ENCODE results near the gene FDX1.

Gene FDX1

GRCh38 chr11:110424775-110425444 lies 4.8 kb upstream of the FDX1 start:
- DNase-seq (ENCODE audit: low read depth), result no peak
- no peak overlapping the region for H3K4me3 ChIP-seq (ENCODE audit: low read depth, low read length)
- TF ChIP-seq POLR2A (IDR thresholded peaks at IDR 0.05; ENCODE audit: extremely low read depth, insufficient read length) (no peak), MYC (IDR thresholded peaks at IDR 0.05; ENCODE audit: low read depth, low read length) (no peak)

GRCh38 chr11:110425751-110426545 lies 3.8 kb upstream of the FDX1 start:
- no peak for TF ChIP-seq POLR2A (IDR thresholded peaks at IDR 0.05; ENCODE audit: extremely low read depth, insufficient read length)
- peak; percentile 64 for TF ChIP-seq MAX (IDR thresholded peaks at IDR 0.05; ENCODE audit: low read depth, low read length)
- TF ChIP-seq MYC (IDR thresholded peaks at IDR 0.05; ENCODE audit: low read depth, low read length), result peak; percentile 29; the same call in 1 of the 2 replicates
- DNase-seq (ENCODE audit: low read depth), result peak; percentile 94

GRCh38 chr11:110428040-110428439 lies 1.7 kb upstream of the FDX1 start:
- no peak for TF ChIP-seq CTCF (IDR thresholded peaks at IDR 0.05; ENCODE audit: low read depth, low read length)
- no peak for TF ChIP-seq POLR2A (IDR thresholded peaks at IDR 0.05; ENCODE audit: extremely low read depth, insufficient read length)
- TF ChIP-seq MAX (IDR thresholded peaks at IDR 0.05; ENCODE audit: low read depth, low read length), result no peak
- TF ChIP-seq MYC (IDR thresholded peaks at IDR 0.05; ENCODE audit: low read depth, low read length), result no peak
- no peak overlapping the region for H3K4me3 ChIP-seq (ENCODE audit: low read depth, low read length)
- no peak for DNase-seq (ENCODE audit: low read depth)

More at GRCh38 chr11:110425751-110426545, 3.8 kb upstream of the FDX1 start:
- H3K4me3 ChIP-seq (ENCODE audit: low read depth, low read length), result no peak overlapping the region

GRCh38 chr11:110428956-110429730 lies 605 bp upstream of the FDX1 start:
- TF ChIP-seq MYC (IDR thresholded peaks at IDR 0.05; ENCODE audit: low read depth, low read length) (no peak), POLR2A (IDR thresholded peaks at IDR 0.05; ENCODE audit: extremely low read depth, insufficient read length) (no peak), CTCF (IDR thresholded peaks at IDR 0.05; ENCODE audit: low read depth, low read length) (no peak), MAX (IDR thresholded peaks at IDR 0.05; ENCODE audit: low read depth, low read length) (no peak)
- DNase-seq (ENCODE audit: low read depth), result peak; percentile 35
- peak overlapping the region; percentile 39 for H3K4me3 ChIP-seq (ENCODE audit: low read depth, low read length)

GRCh38 chr11:110430267-110431050 lies 711 bp downstream of the FDX1 start:
- DNase-seq (ENCODE audit: low read depth), result peak; percentile 53
- peak overlapping the region; percentile 81 for H3K4me3 ChIP-seq (ENCODE audit: low read depth, low read length)
- TF ChIP-seq MYC (IDR thresholded peaks at IDR 0.05; ENCODE audit: low read depth, low read length), result no peak
- TF ChIP-seq POLR2A (IDR thresholded peaks at IDR 0.05; ENCODE audit: extremely low read depth, insufficient read length), result no peak
- TF ChIP-seq CTCF (IDR thresholded peaks at IDR 0.05; ENCODE audit: low read depth, low read length), result peak; percentile 0

- peak overlapping the region; percentile 81 for H3K4me3 ChIP-seq (ENCODE audit: low read depth, low read length)
- peak; percentile 31 for DNase-seq (ENCODE audit: low read depth)
- no peak for TF ChIP-seq CTCF (IDR thresholded peaks at IDR 0.05; ENCODE audit: low read depth, low read length)
- TF ChIP-seq MAX (IDR thresholded peaks at IDR 0.05; ENCODE audit: low read depth, low read length), result no peak
- TF ChIP-seq POLR2A (IDR thresholded peaks at IDR 0.05; ENCODE audit: extremely low read depth, insufficient read length), result no peak
- TF ChIP-seq MYC (IDR thresholded peaks at IDR 0.05; ENCODE audit: low read depth, low read length), result no peak
Measured at GRCh38 chr11:110431051-110431672, 1.4 kb downstream of the FDX1 start.
